Measurements from ENCODE around the gene MITF. TPM values are rescaled to one million over a fixed set of nuclear protein-coding genes. Genes with fewer than 3 reads are reported as not detected.

MITF gene
- total and polyA plus RNA-seq, 10 donors: 0.83 to 11.9 (median 6.2) TPM

GRCh38 chr3:69932501-69932900, 193.2 kb downstream of the MITF start:
- H3K4me1 ChIP-seq: no peaks in the 10 kb centered on the region
- H3K27me3 ChIP-seq (replicated peaks in 1 of 7): no peaks in the 10 kb centered on the region
- no peak for TF ChIP-seq POLR2A (IDR thresholded peaks at IDR 0.05)
- TF ChIP-seq POLR2AphosphoS5 (IDR thresholded peaks at IDR 0.05): no peak
- intact Hi-C loops (cut with DNase I; ENCODE audit: low total_unique reads): no loop called here
- H3K4me3 ChIP-seq: no peak overlapping the region
- H3K36me3 ChIP-seq: no peaks in the 10 kb centered on the region
- no peak overlapping the region for H3K27ac ChIP-seq
- DNase-seq: no peak
- 62 to 82% (median 72%) methylated on average over 3 of the region's 3 CpGs for WGBS, 5 donors
- H3K9me3 ChIP-seq: no peaks in the 10 kb centered on the region

DNA sequence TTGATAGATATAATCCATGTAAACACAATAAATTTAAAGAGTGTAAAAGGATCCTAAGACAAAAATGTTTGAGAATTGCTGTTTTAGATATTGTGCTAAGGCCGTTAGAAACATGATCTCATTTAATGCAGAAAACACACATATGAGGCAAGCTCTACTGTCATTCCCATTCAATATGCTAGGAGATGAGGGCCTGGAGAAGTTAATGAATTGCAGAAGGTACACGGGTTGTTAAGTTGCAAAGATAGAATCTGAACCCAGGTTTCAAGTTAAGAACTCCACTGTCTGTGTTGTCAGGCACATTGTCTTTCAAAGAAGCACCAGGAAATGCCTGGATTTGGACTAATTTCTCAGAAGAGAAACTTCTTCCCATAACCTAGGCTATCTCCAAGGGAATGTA, 195.1 kb downstream of the MITF start:
- no peaks in the 10 kb centered on the region for H3K4me1 ChIP-seq
- no peak overlapping the region for H3K27ac ChIP-seq
- H3K4me3 ChIP-seq: no peak overlapping the region
- TF ChIP-seq POLR2AphosphoS5 (IDR thresholded peaks at IDR 0.05) (no peak), POLR2A (IDR thresholded peaks at IDR 0.05) (no peak)
- TF ChIP-seq, protein P1, sequence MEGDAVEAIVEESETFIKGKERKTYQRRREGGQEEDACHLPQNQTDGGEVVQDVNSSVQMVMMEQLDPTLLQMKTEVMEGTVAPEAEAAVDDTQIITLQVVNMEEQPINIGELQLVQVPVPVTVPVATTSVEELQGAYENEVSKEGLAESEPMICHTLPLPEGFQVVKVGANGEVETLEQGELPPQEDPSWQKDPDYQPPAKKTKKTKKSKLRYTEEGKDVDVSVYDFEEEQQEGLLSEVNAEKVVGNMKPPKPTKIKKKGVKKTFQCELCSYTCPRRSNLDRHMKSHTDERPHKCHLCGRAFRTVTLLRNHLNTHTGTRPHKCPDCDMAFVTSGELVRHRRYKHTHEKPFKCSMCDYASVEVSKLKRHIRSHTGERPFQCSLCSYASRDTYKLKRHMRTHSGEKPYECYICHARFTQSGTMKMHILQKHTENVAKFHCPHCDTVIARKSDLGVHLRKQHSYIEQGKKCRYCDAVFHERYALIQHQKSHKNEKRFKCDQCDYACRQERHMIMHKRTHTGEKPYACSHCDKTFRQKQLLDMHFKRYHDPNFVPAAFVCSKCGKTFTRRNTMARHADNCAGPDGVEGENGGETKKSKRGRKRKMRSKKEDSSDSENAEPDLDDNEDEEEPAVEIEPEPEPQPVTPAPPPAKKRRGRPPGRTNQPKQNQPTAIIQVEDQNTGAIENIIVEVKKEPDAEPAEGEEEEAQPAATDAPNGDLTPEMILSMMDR (IDR thresholded peaks at IDR 0.05 in 8 of 11, conservative IDR thresholded peaks at IDR 0.05 in 3 of 11): no peak
- no peaks in the 10 kb centered on the region for H3K27me3 ChIP-seq (replicated peaks in 1 of 7)
- no peak for DNase-seq
- H3K36me3 ChIP-seq: no peaks in the 10 kb centered on the region
- no peaks in the 10 kb centered on the region for H3K9me3 ChIP-seq
- intact Hi-C loops (cut with DNase I; ENCODE audit: low total_unique reads): no loop called here
- WGBS, 5 donors: 67 to 90% (median 80%) methylated on average over 2 of the region's 2 CpGs

DNA sequence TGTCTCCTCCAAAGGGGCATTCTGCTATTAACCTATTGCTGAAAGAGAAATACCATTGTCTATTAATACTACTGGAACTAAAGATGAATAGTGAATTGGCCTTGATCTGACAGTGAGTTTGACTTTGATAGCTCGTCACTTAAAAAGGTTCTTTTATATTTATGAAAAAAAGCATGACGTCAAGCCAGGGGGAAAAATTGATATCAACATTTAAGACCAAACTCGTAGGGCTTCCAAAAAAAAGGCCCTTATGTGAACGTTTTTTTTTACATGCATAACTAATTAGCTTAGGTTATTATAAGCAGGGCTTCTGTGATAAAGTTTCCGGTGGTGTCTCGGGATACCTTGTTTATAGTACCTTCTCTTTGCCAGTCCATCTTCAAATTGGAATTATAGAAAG, 197.0 kb downstream of the MITF start:
- Histone ChIP-seq H3K9me3 (no peaks in the 10 kb centered on the region), H3K27ac (no peak overlapping the region), H3K4me1 (no peaks in the 10 kb centered on the region), H3K36me3 (no peaks in the 10 kb centered on the region), H3K27me3 (replicated peaks in 1 of 7) (no peaks in the 10 kb centered on the region), H3K4me3 (no peak overlapping the region)
- intact Hi-C loops (cut with DNase I; ENCODE audit: low total_unique reads): no loop called here
- TF ChIP-seq POLR2AphosphoS5 (IDR thresholded peaks at IDR 0.05) (no peak), POLR2A (IDR thresholded peaks at IDR 0.05) (no peak)
- TF ChIP-seq, protein P1 (IDR thresholded peaks at IDR 0.05 in 8 of 11, conservative IDR thresholded peaks at IDR 0.05 in 3 of 11): no peak
- 79 to 86% (median 83%) methylated on average over 6 of the region's 6 CpGs for WGBS, 5 donors
- DNase-seq: no peak

- no peaks in the 10 kb centered on the region for H3K36me3 ChIP-seq
- TF ChIP-seq, protein P1 (IDR thresholded peaks at IDR 0.05 in 8 of 11, conservative IDR thresholded peaks at IDR 0.05 in 3 of 11): no peak
- TF ChIP-seq POLR2AphosphoS5 (IDR thresholded peaks at IDR 0.05) (no peak), POLR2A (IDR thresholded peaks at IDR 0.05) (no peak)
- intact Hi-C loops (cut with DNase I; ENCODE audit: low total_unique reads): no loop called here
- DNase-seq: no peak
- no peaks in the 10 kb centered on the region for H3K9me3 ChIP-seq
- WGBS, 5 donors: 89 to 99% (median 93%) methylated on average over 6 of the region's 6 CpGs
- no peak overlapping the region for H3K27ac ChIP-seq
- no peaks in the 10 kb centered on the region for H3K27me3 ChIP-seq (replicated peaks in 1 of 7)
- no peak overlapping the region for H3K4me3 ChIP-seq
- no peaks in the 10 kb centered on the region for H3K4me1 ChIP-seq
Measured at GRCh38 chr3:69938061-69938460, 198.8 kb downstream of the MITF start.

DNA sequence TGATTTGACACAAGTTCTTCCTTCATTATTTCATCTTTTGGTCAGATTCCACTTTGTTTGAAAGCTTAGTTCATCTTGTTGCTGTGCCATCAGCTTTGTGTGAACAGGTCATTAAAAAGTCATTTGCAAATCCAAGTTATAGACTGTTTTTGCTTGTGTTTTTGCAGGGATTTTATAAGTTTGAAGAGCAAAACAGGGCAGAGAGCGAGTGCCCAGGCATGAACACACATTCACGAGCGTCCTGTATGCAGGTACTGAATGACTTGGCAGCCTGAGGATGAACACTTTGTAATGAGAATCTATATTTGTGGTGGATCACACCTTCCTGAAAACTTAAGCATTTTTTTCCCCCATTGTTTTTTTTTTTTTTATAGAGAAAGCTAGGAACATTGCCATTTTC, 199.7 kb downstream of the MITF start:
- H3K4me3 ChIP-seq: no peak overlapping the region
- H3K36me3 ChIP-seq: no peaks in the 10 kb centered on the region
- H3K27ac ChIP-seq: no peak overlapping the region
- TF ChIP-seq, protein P1 (IDR thresholded peaks at IDR 0.05 in 8 of 11, conservative IDR thresholded peaks at IDR 0.05 in 3 of 11): no peak
- no peak for TF ChIP-seq POLR2A (IDR thresholded peaks at IDR 0.05)
- TF ChIP-seq POLR2AphosphoS5 (IDR thresholded peaks at IDR 0.05): no peak
- no peaks in the 10 kb centered on the region for H3K4me1 ChIP-seq
- no peaks in the 10 kb centered on the region for H3K9me3 ChIP-seq
- intact Hi-C loops (cut with DNase I; ENCODE audit: low total_unique reads): no loop called here
- WGBS, 5 donors: 92 to 95% (median 93%) methylated on average over 3 of the region's 3 CpGs
- DNase-seq: no peak
- H3K27me3 ChIP-seq (replicated peaks in 1 of 7): no peaks in the 10 kb centered on the region

Measured in spleen (tissue), 11 donors.